HEK293 (cell line): Measurements from ENCODE around the gene GMDS.
"Not testable (repeated sequence)": the region's sequence is repeated elsewhere in the genome, so short reads cannot be mapped to it uniquely, and the experiment has no call there.

Experiments used
- TCF7L2 ChIP-seq: IDR thresholded peaks from 2 replicates; pipeline ENCODE4 v1.6.1; 2011; ENCODE audit warnings: low read depth, mild to moderate bottlenecking, inconsistent platforms, low read length, moderate library complexity, borderline replicate concordance
- ZNF433 ChIP-seq: fragments of 450-650 bp; formaldehyde crosslinking; IDR thresholded peaks from 2 replicates; pipeline ENCODE4 v1.5.1; 2016; ENCODE audit warnings: missing biosample characterization, missing genetic modification characterization, low read depth
- TF ChIP-seq, protein P1 (sequence below): fragments of 450-650 bp; formaldehyde crosslinking; IDR thresholded peaks from 2 replicates; pipeline ENCODE4 v1.5.1; 2016; ENCODE audit warnings: missing biosample characterization, missing genetic modification characterization

DNA sequence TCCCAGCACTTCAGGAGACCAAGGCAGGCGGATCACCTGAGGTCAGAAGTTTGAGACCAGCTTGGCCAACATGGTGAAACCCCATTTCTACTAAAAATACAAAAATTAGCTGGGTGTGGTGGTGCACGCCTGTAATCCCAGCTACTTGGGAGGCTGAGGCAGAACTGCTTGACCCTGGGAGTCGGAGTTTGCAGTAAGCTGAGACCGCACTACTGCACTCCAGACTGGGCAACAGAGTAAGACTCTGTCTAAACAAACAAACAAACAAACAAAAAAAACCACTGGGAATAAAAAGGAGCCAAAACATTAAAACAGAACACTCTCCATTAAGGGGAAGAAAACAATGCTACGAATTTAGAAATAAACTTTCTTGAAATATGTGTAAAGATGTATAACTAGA lies 576.9 kb downstream of the GMDS start:
- not testable (repeated sequence) for TF ChIP-seq TCF7L2; ZNF433 (tag by site-specific recombination)
- TF ChIP-seq, protein P1, sequence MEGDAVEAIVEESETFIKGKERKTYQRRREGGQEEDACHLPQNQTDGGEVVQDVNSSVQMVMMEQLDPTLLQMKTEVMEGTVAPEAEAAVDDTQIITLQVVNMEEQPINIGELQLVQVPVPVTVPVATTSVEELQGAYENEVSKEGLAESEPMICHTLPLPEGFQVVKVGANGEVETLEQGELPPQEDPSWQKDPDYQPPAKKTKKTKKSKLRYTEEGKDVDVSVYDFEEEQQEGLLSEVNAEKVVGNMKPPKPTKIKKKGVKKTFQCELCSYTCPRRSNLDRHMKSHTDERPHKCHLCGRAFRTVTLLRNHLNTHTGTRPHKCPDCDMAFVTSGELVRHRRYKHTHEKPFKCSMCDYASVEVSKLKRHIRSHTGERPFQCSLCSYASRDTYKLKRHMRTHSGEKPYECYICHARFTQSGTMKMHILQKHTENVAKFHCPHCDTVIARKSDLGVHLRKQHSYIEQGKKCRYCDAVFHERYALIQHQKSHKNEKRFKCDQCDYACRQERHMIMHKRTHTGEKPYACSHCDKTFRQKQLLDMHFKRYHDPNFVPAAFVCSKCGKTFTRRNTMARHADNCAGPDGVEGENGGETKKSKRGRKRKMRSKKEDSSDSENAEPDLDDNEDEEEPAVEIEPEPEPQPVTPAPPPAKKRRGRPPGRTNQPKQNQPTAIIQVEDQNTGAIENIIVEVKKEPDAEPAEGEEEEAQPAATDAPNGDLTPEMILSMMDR (tag by site-specific recombination): not testable (repeated sequence)
